Trophoblast cell (in vitro differentiated cells and primary cell): ENCODE measurements around the gene ACSM4.
A peak's percentile ranks its signal among the peaks of the same experiment; 100 is the strongest.

ENCODE experiments used
- DNase-seq, 2 donors: peaks; one replicate each; pipeline ENCODE4 v3.0.0-alpha.2; 2016
- H2AFZ ChIP-seq: 2 replicates; pipeline ENCODE4 v1.6.1; 2013; ENCODE audit warnings: low read length, moderate library complexity, mild to moderate bottlenecking; ENCODE audit not compliant: insufficient read depth, poor library complexity
- H2AK5ac ChIP-seq: 2 replicates; pipeline ENCODE4 v1.6.1; 2013; ENCODE audit warnings: mild to moderate bottlenecking, low read length
- H2BK120ac ChIP-seq: 2 replicates; pipeline ENCODE4 v1.6.1; 2013; ENCODE audit warnings: low read length, mild to moderate bottlenecking, moderate library complexity; ENCODE audit not compliant: insufficient read depth, poor library complexity
- H2BK12ac ChIP-seq: 2 replicates; pipeline ENCODE4 v1.6.1; 2013; ENCODE audit warnings: mild to moderate bottlenecking, low read length, moderate library complexity
- H2BK5ac ChIP-seq: 2 replicates; pipeline ENCODE4 v1.6.1; 2013; ENCODE audit warnings: low read length, low read depth, moderate library complexity, mild to moderate bottlenecking; ENCODE audit not compliant: poor library complexity
- H3K14ac ChIP-seq: 2 replicates; pipeline ENCODE4 v1.6.1; 2013; ENCODE audit warnings: mild to moderate bottlenecking, low read length
- H3K18ac ChIP-seq: 2 replicates; pipeline ENCODE4 v1.6.1; 2013; ENCODE audit warnings: mild to moderate bottlenecking, low read length
- H3K23ac ChIP-seq: 2 replicates; pipeline ENCODE4 v1.6.1; 2013; ENCODE audit warnings: low read length
- H3K27ac ChIP-seq: 2 replicates; pipeline ENCODE4 v1.5.1; 2013; ENCODE audit warnings: low read depth, mild to moderate bottlenecking, inconsistent platforms, low read length, moderate library complexity
- H3K27me3 ChIP-seq: 2 replicates; pipeline ENCODE4 v1.6.1; 2013; ENCODE audit warnings: inconsistent platforms, mild to moderate bottlenecking, low read length, moderate library complexity; ENCODE audit not compliant: insufficient read depth
- H3K36me3 ChIP-seq, 2 experiments: 1 replicate in 1 of 2; 2 replicates in 1 of 2; pipeline ENCODE4 v1.6.1; 2013; ENCODE audit warnings: low read length in 2 of 2, mild to moderate bottlenecking in 2 of 2, moderate library complexity in 1 of 2; ENCODE audit not compliant: insufficient read depth in 2 of 2, control insufficient read depth in 1 of 2
- H3K4ac ChIP-seq: 2 replicates; pipeline ENCODE4 v1.6.1; 2013; ENCODE audit warnings: low read depth, mild to moderate bottlenecking, low read length, moderate library complexity
- H3K4me1 ChIP-seq, 2 experiments: 1 replicate in 1 of 2; 2 replicates in 1 of 2; pipeline ENCODE4 v1.6.1; 2013; ENCODE audit warnings: low read length in 2 of 2, mild to moderate bottlenecking in 2 of 2, moderate library complexity in 1 of 2; ENCODE audit not compliant: insufficient read depth in 2 of 2, control insufficient read depth in 1 of 2
- H3K4me2 ChIP-seq: 2 replicates; pipeline ENCODE4 v1.6.1; 2013; ENCODE audit warnings: inconsistent platforms, mild to moderate bottlenecking, low read length, moderate library complexity
- H3K4me3 ChIP-seq: 2 replicates; pipeline ENCODE4 v1.5.1; 2013; ENCODE audit warnings: mild to moderate bottlenecking, low read depth, low read length, inconsistent platforms
- H3K79me1 ChIP-seq: one replicate; pipeline ENCODE4 v1.6.1; 2013; ENCODE audit warnings: low read length
- H3K79me2 ChIP-seq: 2 replicates; pipeline ENCODE4 v1.6.1; 2013; ENCODE audit warnings: low read length, mild to moderate bottlenecking; ENCODE audit not compliant: control insufficient read depth, insufficient read depth, poor library complexity
- H3K9ac ChIP-seq: 2 replicates; pipeline ENCODE4 v1.6.1; 2013; ENCODE audit warnings: mild to moderate bottlenecking, low read length
- H3K9me3 ChIP-seq: 2 replicates; pipeline ENCODE4 v1.6.1; 2013; ENCODE audit warnings: low read depth, mild to moderate bottlenecking, control low read depth, inconsistent platforms, low read length; ENCODE audit not compliant: insufficient read depth
- H4K12ac ChIP-seq: 2 replicates; pipeline ENCODE4 v1.6.1; 2013; ENCODE audit warnings: low read depth, mild to moderate bottlenecking, low read length, moderate library complexity
- H4K8ac ChIP-seq: 2 replicates; pipeline ENCODE4 v1.6.1; 2013; ENCODE audit warnings: low read depth, mild to moderate bottlenecking, low read length, moderate library complexity
- H4K91ac ChIP-seq: one replicate; pipeline ENCODE4 v1.6.1; 2013; ENCODE audit warnings: low read depth, mild to moderate bottlenecking, low read length, moderate library complexity
- WGBS: extraction: QIAGEN DNeasy Blood & Tissue Kit; methylation state at CpG from one replicate; pipeline ENCODE4 v1.1.7; 2013; ENCODE audit warnings: missing lambda C conversion rate; ENCODE audit not compliant: insufficient read length, insufficient coverage; ENCODE audit errors: extremely low coverage; 5-methylcytosine and 5-hydroxymethylcytosine counted together

The ACSM4 gene

DNA sequence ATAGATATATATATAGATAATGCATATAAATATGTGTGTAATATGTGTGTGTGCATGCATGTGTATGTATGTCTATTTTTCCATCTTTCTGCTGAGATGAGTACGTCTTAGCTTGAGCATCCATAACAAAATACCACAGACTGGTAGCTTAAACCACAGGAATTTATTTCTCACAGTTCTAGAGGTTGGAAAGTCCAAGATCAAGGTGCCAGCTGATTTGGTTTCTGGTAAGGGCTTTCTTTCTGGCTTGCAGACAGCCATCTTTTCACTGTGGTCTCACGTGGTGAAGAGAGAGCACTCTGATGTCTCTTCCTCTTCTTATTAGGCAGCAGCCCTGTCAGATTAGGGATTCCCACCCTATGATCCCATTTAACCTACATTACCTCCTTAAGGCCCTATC, 47.3 kb downstream of the ACSM4 start:
- no peak overlapping the region for H3K4ac ChIP-seq
- no peak overlapping the region for H2BK12ac ChIP-seq
- H3K36me3 ChIP-seq = no peaks in the 10 kb centered on the region
- H3K4me1 ChIP-seq = no peaks in the 10 kb centered on the region
- no peak overlapping the region for H2BK5ac ChIP-seq
- no peak overlapping the region for H4K91ac ChIP-seq
- no peak overlapping the region for H2AFZ ChIP-seq
- no peak overlapping the region for H3K27ac ChIP-seq
- no peak overlapping the region for H3K4me2 ChIP-seq
- DNase-seq = no peak
- no CpG with 5 or more reads among the region's 2 CpGs for WGBS
- H2AK5ac ChIP-seq = no peak overlapping the region
- H3K18ac ChIP-seq = no peak overlapping the region
- no peak overlapping the region for H3K9ac ChIP-seq
- H3K79me1 ChIP-seq = no peaks in the 10 kb centered on the region
- no peaks in the 10 kb centered on the region for H3K27me3 ChIP-seq
- H3K23ac ChIP-seq = no peak overlapping the region
- no peak overlapping the region for H2BK120ac ChIP-seq
- H4K8ac ChIP-seq = no peak overlapping the region
- H3K14ac ChIP-seq = no peak overlapping the region
- no peak overlapping the region for H3K4me3 ChIP-seq
- no peaks in the 10 kb centered on the region for H3K79me2 ChIP-seq
- H4K12ac ChIP-seq = no peak overlapping the region
- no peaks in the 10 kb centered on the region for H3K9me3 ChIP-seq

DNA sequence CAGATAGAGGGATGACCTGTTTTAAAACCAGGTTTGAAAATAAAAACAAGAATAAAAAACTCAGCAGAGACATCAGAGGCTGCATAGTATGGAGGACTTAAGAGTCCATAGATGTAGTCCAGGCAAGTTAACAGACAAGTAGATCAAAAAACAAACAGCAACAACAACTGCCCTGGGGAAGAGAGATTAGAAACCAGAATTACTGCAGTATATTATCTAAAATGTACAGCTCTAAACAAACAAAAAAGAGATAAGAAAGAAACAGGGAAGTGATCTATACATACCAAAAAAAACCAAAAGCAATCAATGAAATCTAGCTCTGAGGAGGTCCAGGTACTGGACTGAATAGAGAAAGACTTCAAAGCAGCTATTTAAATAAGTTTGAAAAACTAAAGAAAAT, 48.8 kb downstream of the ACSM4 start:
- no peak overlapping the region for H4K91ac ChIP-seq
- H3K79me2 ChIP-seq = no peaks in the 10 kb centered on the region
- no peak overlapping the region for H3K23ac ChIP-seq
- no peaks in the 10 kb centered on the region for H3K4me1 ChIP-seq
- DNase-seq = no peak
- no peak overlapping the region for H3K9ac ChIP-seq
- no peak overlapping the region for H3K18ac ChIP-seq
- no peak overlapping the region for H4K12ac ChIP-seq
- H3K4me2 ChIP-seq = no peak overlapping the region
- H2BK5ac ChIP-seq = no peak overlapping the region
- no peak overlapping the region for H3K4me3 ChIP-seq
- H2AK5ac ChIP-seq = no peak overlapping the region
- no peak overlapping the region for H2AFZ ChIP-seq
- H3K9me3 ChIP-seq = no peaks in the 10 kb centered on the region
- no peak overlapping the region for H2BK120ac ChIP-seq
- H3K79me1 ChIP-seq = no peaks in the 10 kb centered on the region
- no peak overlapping the region for H3K4ac ChIP-seq
- H3K36me3 ChIP-seq = no peaks in the 10 kb centered on the region
- H3K27me3 ChIP-seq = no peaks in the 10 kb centered on the region
- H4K8ac ChIP-seq = no peak overlapping the region
- no peak overlapping the region for H2BK12ac ChIP-seq
- H3K14ac ChIP-seq = no peak overlapping the region
- no peak overlapping the region for H3K27ac ChIP-seq

DNA sequence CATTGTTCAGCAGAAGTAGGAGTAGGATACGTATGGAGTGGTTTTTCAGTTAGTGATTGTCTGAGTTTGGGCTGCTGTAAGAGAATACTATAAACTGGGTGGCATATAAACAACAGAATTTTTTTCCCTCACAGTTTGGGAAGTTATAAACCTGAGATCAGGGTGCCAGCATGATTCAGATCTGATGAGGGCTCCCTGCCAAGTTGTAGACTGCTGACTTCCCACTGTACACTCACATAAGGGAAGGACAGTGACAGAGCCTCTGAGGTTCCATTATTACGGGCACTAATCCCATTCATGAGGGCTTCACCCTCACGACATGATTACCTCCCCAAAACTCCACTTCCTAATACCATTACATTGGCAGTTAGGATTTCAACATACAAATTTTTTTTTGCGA, 50.7 kb downstream of the ACSM4 start:
- Histone ChIP-seq H3K36me3 (no peaks in the 10 kb centered on the region), H2BK120ac (no peak overlapping the region), H2AK5ac (no peak overlapping the region)

DNA sequence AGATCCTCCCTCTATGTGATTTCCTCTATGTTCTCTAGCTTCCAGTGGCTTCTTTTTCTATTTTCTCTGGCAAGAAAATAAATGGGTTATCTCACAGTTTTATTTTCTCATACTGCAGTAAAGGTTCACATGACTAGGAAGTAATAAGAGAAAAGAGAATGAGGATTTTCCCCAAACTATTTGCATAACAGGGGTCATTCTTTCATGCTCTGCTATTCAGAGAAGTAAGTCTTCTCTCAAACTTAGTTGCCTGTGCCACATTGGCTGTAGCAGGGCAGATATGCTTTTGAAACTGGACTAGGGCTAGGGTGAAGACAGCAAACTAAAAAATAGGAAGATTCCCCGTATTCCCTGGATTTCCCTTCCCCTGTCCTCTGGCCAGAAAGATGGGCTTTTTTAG, 57.4 kb downstream of the ACSM4 start:
- Histone ChIP-seq H2BK120ac (no peak overlapping the region), H3K4me2 (no peak overlapping the region), H3K4me1 (no peaks in the 10 kb centered on the region), H3K23ac (no peak overlapping the region), H2AK5ac (no peak overlapping the region), H3K9ac (no peak overlapping the region), H4K12ac (no peak overlapping the region), H3K79me2 (no peaks in the 10 kb centered on the region), H3K4me3 (no peak overlapping the region), H3K27ac (no peak overlapping the region), H3K4ac (no peak overlapping the region), H3K18ac (no peak overlapping the region), H4K91ac (no peak overlapping the region), H3K27me3 (no peaks in the 10 kb centered on the region), H3K36me3 (no peaks in the 10 kb centered on the region), H4K8ac (no peak overlapping the region), H2AFZ (no peak overlapping the region), H2BK12ac (no peak overlapping the region), H3K14ac (no peak overlapping the region), H3K9me3 (no peaks in the 10 kb centered on the region), H2BK5ac (no peak overlapping the region), H3K79me1 (no peaks in the 10 kb centered on the region)
- WGBS = no CpG with 5 or more reads among the region's 1 CpG
- no peak for DNase-seq

More for the DNA sequence above, 50.7 kb downstream of the ACSM4 start:
- Histone ChIP-seq H2BK5ac (no peak overlapping the region), H3K4me2 (no peak overlapping the region), H4K12ac (no peak overlapping the region), H3K18ac (no peak overlapping the region), H3K9ac (no peak overlapping the region), H3K4ac (no peak overlapping the region), H3K27ac (no peak overlapping the region), H2BK12ac (no peak overlapping the region), H3K23ac (no peak overlapping the region), H4K91ac (no peak overlapping the region), H3K9me3 (no peaks in the 10 kb centered on the region), H3K4me3 (no peak overlapping the region), H3K14ac (no peak overlapping the region), H2AFZ (no peak overlapping the region), H3K79me2 (no peaks in the 10 kb centered on the region), H3K4me1 (no peaks in the 10 kb centered on the region), H3K27me3 (no peaks in the 10 kb centered on the region), H4K8ac (no peak overlapping the region), H3K79me1 (no peaks in the 10 kb centered on the region)
- WGBS = no CpG with 5 or more reads among the region's 4 CpGs
- DNase-seq = peak; percentile 60 to 77
